Body of pancreas (tissue), 4 donors: ENCODE results near the gene TSPAN31. TPM values are rescaled to one million over a fixed set of nuclear protein-coding genes. Genes with fewer than 3 reads are reported as not detected.
A peak's percentile ranks its signal among the peaks of the same experiment; 100 is the strongest.

Source experiments
- ATAC-seq: fragments of 150-250 bp; one replicate; pipeline ENCODE4 v1.9.1; 2016
- DNase-seq, 4 donors: peaks; one replicate each; pipeline ENCODE4 v3.0.0-alpha.2; 2019
- H3K27ac ChIP-seq, 4 donors: fragments of 200-600 bp; sonication (generic); 1 replicate in 3 of 4; 2 replicates in 1 of 4; pipeline versions ENCODE4 v1.5.1 to v1.6.1; 2016 to 2019; ENCODE audit warnings: mild to moderate bottlenecking in 1 of 4, mixed read lengths in 1 of 4, moderate library complexity in 1 of 4
- H3K27me3 ChIP-seq, 2 donors: fragments of 200-600 bp; sonication (generic); one replicate each; pipeline ENCODE4 v1.6.0; 2016; ENCODE audit warnings: mild to moderate bottlenecking in 1 of 2
- H3K36me3 ChIP-seq, 2 donors: fragments of 200-600 bp; sonication (generic); replicated peaks in 1 of 2; 2 replicates each; pipeline ENCODE4 v1.5.1; 2016; ENCODE audit warnings: low read depth in 2 of 2; ENCODE audit not compliant: insufficient read depth in 1 of 2
- H3K4me1 ChIP-seq: fragments of 200-600 bp; sonication (generic); one replicate; pipeline ENCODE4 v1.6.0; 2016
- H3K4me3 ChIP-seq, 2 donors: fragments of 200-600 bp; sonication (generic); 1 replicate in 1 of 2; 2 replicates in 1 of 2; pipeline ENCODE4 v1.5.1; 2016 to 2019
- H3K9me3 ChIP-seq, 3 donors: fragments of 200-600 bp; sonication (generic); 1 replicate in 2 of 3; 2 replicates in 1 of 3; pipeline ENCODE4 v1.5.1; 2016
- POLR2A ChIP-seq, 3 donors: fragments of 450-650 bp; IDR thresholded peaks; one replicate each; pipeline ENCODE4 v1.6.1; 2016; ENCODE audit warnings: antibody characterized with exemption in 3 of 3, mild to moderate bottlenecking in 2 of 3
- WGBS, 2 donors: methylation state at CpG; one replicate each; pipeline ENCODE4 v1.1.5; 2017; 5-methylcytosine and 5-hydroxymethylcytosine counted together
- intact Hi-C: fragments of 100-400 bp; cut with DNase I; formaldehyde crosslinking; loops from one replicate; pipeline ENCODE4 v1.15.1; 2023
- total RNA-seq, 2 donors: library from RNA; depleted of rRNA; stranded (reverse); fragments of >200 nt; gene quantifications; one replicate each; pipeline ENCODE4 v1.1.0, GENCODE V29; 2016
- TF ChIP-seq, protein P1 (sequence below), 7 experiments: fragments of 450-650 bp in 4 of 7; fragments of 200-600 bp in 3 of 7; sonication (generic) in 3 of 7; IDR thresholded peaks; one replicate each; pipeline ENCODE4 v1.5.1; 2016 to 2019; ENCODE audit warnings: antibody characterized with exemption in 7 of 7

Gene TSPAN31
- total RNA-seq, 2 donors from 2014 or later = 33.7 to 36.9 TPM

DNA sequence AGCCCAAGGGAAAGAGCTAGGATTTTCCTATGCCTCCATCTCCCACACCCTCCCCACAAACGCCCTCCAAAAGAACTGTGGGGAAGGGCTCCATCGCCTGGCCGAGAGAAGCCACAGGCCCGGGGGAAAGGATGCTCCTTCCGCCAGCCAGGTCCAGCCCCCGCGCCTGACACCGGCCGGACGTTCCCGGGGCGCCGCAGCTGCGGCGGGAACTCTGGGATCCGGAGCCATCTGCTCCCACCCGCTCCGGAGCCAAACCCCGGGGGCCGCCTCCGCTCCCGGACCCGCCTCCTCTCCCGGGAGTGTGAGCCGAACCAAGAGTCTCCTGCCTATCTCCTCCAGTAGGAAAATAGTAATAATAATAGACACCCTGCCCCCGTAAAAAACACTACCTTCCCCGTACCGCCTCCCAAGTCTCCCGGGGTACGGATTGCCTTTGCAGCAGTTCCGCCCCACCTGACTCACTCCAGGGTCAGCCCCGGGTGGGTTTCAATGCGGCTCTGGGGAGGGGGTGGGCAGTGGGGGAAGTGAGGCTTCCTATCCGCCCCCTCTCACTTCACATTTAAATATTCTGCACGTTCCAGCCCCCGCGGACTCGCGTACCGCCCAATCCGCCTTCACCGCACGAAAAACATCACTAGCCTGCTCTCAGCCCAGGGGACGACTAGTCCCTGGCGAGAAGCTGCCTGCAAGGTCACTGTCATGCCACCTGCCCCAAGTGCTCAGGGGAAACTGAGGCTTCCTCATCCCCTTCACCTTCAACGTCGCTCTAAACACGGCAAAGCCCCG lies 8.7 kb upstream of the TSPAN31 start:
- ATAC-seq (peak; percentile 19), DNase-seq (peak in 1 of 4 donors; percentile 25)
- Histone ChIP-seq H3K9me3 (no peaks in the 10 kb centered on the region), H3K4me3 (no peak overlapping the region), H3K27me3 (peaks cover 11 to 48% of the 10 kb centered on the region in 2 donors), H3K27ac (no peak overlapping the region), H3K36me3 (no peaks in the 10 kb centered on the region), H3K4me1 (peaks cover 31% of the 10 kb centered on the region)
- whole genome bisulfite sequencing, 2 donors = 17 to 18% methylated on average over 24 to 45 of the region's 49 CpGs
- TF ChIP-seq, protein P1, sequence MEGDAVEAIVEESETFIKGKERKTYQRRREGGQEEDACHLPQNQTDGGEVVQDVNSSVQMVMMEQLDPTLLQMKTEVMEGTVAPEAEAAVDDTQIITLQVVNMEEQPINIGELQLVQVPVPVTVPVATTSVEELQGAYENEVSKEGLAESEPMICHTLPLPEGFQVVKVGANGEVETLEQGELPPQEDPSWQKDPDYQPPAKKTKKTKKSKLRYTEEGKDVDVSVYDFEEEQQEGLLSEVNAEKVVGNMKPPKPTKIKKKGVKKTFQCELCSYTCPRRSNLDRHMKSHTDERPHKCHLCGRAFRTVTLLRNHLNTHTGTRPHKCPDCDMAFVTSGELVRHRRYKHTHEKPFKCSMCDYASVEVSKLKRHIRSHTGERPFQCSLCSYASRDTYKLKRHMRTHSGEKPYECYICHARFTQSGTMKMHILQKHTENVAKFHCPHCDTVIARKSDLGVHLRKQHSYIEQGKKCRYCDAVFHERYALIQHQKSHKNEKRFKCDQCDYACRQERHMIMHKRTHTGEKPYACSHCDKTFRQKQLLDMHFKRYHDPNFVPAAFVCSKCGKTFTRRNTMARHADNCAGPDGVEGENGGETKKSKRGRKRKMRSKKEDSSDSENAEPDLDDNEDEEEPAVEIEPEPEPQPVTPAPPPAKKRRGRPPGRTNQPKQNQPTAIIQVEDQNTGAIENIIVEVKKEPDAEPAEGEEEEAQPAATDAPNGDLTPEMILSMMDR (IDR thresholded peaks at IDR 0.05) = peak in 1 of 7 experiments; percentile 11
- no peak for TF ChIP-seq POLR2A (IDR thresholded peaks at IDR 0.05)
- intact Hi-C loops = no loop called here

DNA sequence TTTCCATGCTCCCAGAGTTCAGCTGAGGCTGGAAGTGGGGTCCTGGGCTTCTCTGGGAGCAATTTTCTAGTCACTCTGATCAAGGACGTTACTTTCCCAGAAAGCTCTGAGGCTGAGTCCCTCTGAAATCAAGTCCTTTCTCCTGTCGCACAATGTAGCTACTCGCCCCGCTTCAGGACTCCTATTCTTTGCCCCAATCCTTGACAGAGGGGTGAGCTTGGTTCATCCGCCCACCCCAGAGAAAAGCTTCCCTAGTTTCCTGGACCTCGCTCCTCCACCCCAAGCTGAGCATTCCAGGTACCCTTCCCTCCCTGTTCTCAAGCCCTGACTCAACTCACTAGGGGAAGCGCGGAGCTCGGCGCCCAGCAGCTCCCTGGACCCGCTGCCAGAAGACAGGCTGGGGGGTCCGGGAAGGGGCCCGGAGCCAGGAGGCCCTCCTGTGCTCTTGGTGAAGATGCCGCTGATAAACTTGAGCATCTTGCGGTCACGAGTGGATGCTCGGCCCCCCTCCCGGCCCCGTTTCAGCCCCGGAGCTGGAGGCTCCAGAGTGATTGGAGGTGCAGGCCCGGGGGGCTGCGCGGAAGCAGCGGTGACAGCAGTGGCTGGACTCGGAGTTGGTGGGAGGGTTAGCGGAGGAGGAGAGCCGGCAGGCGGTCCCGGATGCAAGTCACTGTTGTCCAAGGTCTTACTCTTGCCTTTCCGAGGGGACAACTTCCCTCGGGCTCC lies 7.9 kb upstream of the TSPAN31 start:
- WGBS, 2 donors = 17 to 19% methylated on average over 23 to 31 of the region's 31 CpGs
- intact Hi-C loops = no loop called here
- Histone ChIP-seq H3K36me3 (no peaks in the 10 kb centered on the region), H3K9me3 (no peaks in the 10 kb centered on the region), H3K4me1 (peaks cover 31% of the 10 kb centered on the region), H3K27me3 (peaks cover 11 to 48% of the 10 kb centered on the region in 2 donors), H3K27ac (no peak overlapping the region), H3K4me3 (no peak overlapping the region)
- no peak for TF ChIP-seq POLR2A (IDR thresholded peaks at IDR 0.05)
- TF ChIP-seq, protein P1 (IDR thresholded peaks at IDR 0.05) = no peak
- DNase-seq = no peak
- no peak for ATAC-seq

DNA sequence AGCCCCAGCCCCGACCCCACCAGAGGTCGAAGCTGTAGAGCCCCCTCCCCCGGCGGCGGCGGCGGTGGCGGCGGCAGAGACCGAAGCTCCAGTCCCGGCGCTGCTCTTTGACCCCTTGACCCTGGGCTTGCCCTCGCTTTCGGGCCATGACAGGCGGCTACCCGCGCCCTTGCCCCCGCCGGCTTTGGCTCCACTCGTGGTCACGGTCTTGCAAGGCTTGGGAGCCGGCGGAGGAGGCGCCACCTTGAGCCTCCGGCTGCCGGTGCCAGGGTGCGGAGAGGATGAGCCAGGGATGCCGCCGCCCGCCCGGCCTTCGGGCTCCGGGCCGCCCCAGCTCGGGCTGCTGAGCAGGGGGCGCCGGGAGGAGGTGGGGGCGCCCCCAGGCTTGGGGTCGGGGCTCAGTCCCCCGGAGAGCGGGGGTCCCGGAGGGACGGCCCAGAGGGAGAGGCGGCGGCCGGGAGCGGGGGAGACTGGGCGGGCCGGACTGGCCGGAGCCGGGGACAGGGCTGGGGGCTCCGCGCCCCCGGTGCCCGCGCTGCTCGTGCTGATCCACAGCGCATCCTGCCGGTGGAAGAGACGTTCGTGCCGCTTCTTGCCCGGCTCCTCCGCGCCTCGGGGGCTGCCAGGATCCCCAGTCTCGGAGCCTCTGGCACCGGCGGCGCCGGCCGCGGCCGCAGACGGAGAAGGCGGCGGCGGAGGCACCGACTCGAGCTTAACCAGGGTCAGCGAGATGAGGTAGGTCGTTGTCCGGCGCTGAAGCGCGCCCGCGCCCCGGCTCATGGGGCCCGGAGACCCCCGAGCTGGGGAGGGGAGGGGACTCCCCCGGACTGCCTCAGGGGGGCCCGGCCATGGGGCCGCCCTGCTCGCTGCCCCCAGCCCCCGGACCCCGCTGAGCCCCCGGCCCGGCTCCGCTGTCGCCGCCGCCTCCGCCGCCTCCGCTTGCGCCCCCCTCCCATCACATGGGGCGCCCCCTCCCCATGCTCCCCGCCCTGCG lies 7.1 kb upstream of the TSPAN31 start:
- H3K27ac ChIP-seq = no peak overlapping the region
- intact Hi-C loops = no loop called here
- peaks cover 31% of the 10 kb centered on the region for H3K4me1 ChIP-seq
- ATAC-seq (peak; percentile 26), DNase-seq (peak in 1 of 4 donors; percentile 38)
- no peaks in the 10 kb centered on the region for H3K36me3 ChIP-seq
- peaks cover 11 to 48% of the 10 kb centered on the region in 2 donors for H3K27me3 ChIP-seq
- no peak for TF ChIP-seq POLR2A (IDR thresholded peaks at IDR 0.05)
- TF ChIP-seq, protein P1 (IDR thresholded peaks at IDR 0.05) = peak in 4 of 7 experiments; percentile 8 to 21 (median 12)
- no peak overlapping the region for H3K4me3 ChIP-seq
- 15% methylated on average over 72 of the region's 110 CpGs; no CpG with 5 or more reads in 1 of the 2 donors for WGBS, 2 donors
- no peaks in the 10 kb centered on the region for H3K9me3 ChIP-seq

DNA sequence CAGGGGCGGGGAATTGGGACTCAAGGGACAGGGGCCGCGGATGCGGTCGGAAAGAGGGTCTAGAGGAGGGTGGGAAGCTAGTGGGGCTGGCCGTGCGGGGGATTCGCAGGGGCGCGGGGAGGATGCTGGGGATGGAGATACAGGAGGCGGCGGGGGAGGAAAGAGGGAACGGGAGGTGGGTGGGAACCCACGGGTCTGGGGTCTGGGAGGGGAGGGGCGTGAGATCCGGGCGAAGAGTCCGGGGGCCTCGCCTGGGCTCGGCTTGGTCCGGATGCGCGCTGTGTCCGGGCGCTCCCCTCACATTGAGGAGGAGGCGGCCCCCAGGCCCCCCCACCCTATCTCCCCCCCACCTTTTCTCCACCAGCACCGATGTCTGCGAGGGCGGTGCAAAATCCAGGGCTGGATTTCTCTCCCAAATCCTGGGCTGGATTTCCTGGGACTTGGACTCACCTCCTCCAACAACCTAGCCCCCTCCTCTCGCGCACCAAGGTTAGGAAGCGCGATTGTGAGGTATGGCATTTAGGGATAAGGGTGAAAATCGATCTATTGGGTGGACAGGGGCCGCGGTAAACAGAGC lies 6.1 kb upstream of the TSPAN31 start, which contains the start of gene AGAP2:
TSS of gene AGAP2 (minus strand) at position 82 of the 577 bp plus-strand sequence. CDS start 496 bp downstream, outside the sequence.
- no peak for DNase-seq
- Histone ChIP-seq H3K27me3 (peaks cover 11 to 48% of the 10 kb centered on the region in 2 donors), H3K9me3 (no peaks in the 10 kb centered on the region), H3K36me3 (no peaks in the 10 kb centered on the region), H3K27ac (no peak within 1 kb of the TSS), H3K4me3 (no peak within 1 kb of the TSS), H3K4me1 (peaks cover 31% of the 10 kb centered on the region)
- intact Hi-C loops = no loop called here
- WGBS, 2 donors = 4 to 21% methylated on average over 32 to 34 of the region's 36 CpGs
- TF ChIP-seq, protein P1 (IDR thresholded peaks at IDR 0.05) = no peak
- ATAC-seq = no peak
